GM12892 (cell line): Measurements from ENCODE around the gene ACAD10.

Source experiments
- POLR2A ChIP-seq: IDR thresholded peaks from 2 replicates; pipeline ENCODE4 v1.6.1; 2011; ENCODE audit warnings: low read depth, low read length, control low read depth
- POLR2AphosphoS5 ChIP-seq: IDR thresholded peaks from 2 replicates; pipeline ENCODE4 v1.6.1; 2011; ENCODE audit warnings: low read depth, low read length, control low read depth

DNA sequence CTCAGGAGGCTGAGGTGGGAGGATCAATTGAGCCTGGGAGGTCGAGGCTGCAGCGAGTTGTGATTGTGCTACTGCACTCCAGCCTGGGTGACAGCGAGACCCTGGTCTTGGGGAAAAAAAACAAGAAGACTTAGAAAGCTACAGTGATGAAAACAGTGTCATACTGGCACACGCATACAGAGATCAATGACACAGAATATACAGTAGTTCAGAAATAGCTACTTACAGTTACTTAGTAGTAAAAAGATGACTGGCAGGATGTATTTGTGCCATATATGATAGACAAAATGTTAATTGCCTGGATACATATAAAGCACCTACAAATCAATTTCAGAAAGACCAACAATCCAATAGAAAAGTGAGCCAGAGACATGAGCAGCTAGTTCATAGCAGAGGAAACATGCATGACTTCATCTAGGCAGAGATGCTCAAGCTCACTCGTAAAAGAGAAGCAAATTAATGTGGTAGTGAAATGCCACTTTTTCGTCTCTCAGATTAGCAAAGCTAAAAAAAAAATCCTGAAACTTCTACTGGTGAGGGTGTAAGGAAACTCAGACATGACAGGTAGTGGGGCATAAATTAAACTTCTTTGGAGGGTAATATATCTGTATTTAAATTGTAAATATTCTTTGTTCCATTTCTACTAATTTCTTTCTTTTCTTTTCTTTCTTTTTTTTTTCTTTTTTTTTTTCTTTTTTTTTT lies 78.4 kb downstream of the ACAD10 start:
- TF ChIP-seq POLR2A (no peak), POLR2AphosphoS5 (no peak)
